IMR-90 (cell line): ENCODE results near the gene SVEP1. TPM values are rescaled to one million over a fixed set of nuclear protein-coding genes. Genes with fewer than 3 reads are reported as not detected.

Experiments
- ATAC-seq: fragments of 200-7000 bp; cut with Tn5 transposase; 2 replicates; pipeline ENCODE4 v1.9.1; 2020; ENCODE audit warnings: low read depth, mild to moderate bottlenecking, moderate library complexity
- BruUV-seq: library from RNA; stranded (reverse); fragments of 400-500 nt; replicated peaks from 2 replicates; lab custom pipeline; 2021; lab: Mats Ljungman, UMichigan
- CTCF ChIA-PET: fragments of 300-600 bp; formaldehyde crosslinking; extraction: SDS; loops from one replicate; lab custom pipeline; 2021; ENCODE audit warnings: antibody characterized with exemption; lab: Yijun Ruan, JAX
- POLR2A ChIA-PET: fragments of 300-600 bp; sonication (Branson Sonifier 250); formaldehyde crosslinking; loops from one replicate; lab custom pipeline; 2022; ENCODE audit warnings: antibody characterized with exemption; ENCODE audit not compliant: unreplicated experiment; lab: Charles Lee
- DNase-seq: peaks from one replicate; pipeline ENCODE4 v3.0.0; 2013
- H2AFZ ChIP-seq: replicated peaks from 2 replicates; pipeline ENCODE3; 2013; ENCODE audit warnings: low read length, mild to moderate bottlenecking; ENCODE audit not compliant: poor library complexity
- H2AK5ac ChIP-seq: 2 replicates; pipeline ENCODE4 v1.6.1; 2013; ENCODE audit warnings: low read depth, low read length, inconsistent platforms
- H2AK9ac ChIP-seq: replicated peaks from 2 replicates; pipeline ENCODE3; 2013; ENCODE audit warnings: mild to moderate bottlenecking, low read depth, low read length, moderate library complexity; ENCODE audit not compliant: poor library complexity
- H2BK120ac ChIP-seq: 2 replicates; pipeline ENCODE4 v1.6.1; 2013; ENCODE audit warnings: low read depth, low read length, inconsistent platforms
- H2BK15ac ChIP-seq: 3 replicates; pipeline ENCODE4 v1.6.1; 2013; ENCODE audit warnings: low read depth, low read length, inconsistent platforms
- H2BK20ac ChIP-seq: 2 replicates; pipeline ENCODE4 v1.6.1; 2013; ENCODE audit warnings: low read depth, mild to moderate bottlenecking, inconsistent platforms, low read length, moderate library complexity
- H2BK5ac ChIP-seq: 2 replicates; pipeline ENCODE4 v1.6.1; 2013; ENCODE audit warnings: mild to moderate bottlenecking, low read depth, low read length, inconsistent platforms; ENCODE audit not compliant: poor library complexity, severe bottlenecking
- H3K14ac ChIP-seq: replicated peaks from 2 replicates; pipeline ENCODE4 v1.6.1; 2013; ENCODE audit warnings: low read depth, low read length, inconsistent platforms
- H3K18ac ChIP-seq: 2 replicates; pipeline ENCODE4 v1.6.1; 2013; ENCODE audit warnings: low read depth, low read length, control low read depth
- H3K23ac ChIP-seq: 2 replicates; pipeline ENCODE4 v1.6.1; 2013; ENCODE audit warnings: low read depth, low read length, inconsistent platforms
- H3K27ac ChIP-seq: 2 replicates; pipeline ENCODE4 v1.5.1; 2013; ENCODE audit warnings: mild to moderate bottlenecking, control low read depth, low read length; ENCODE audit not compliant: insufficient read depth
- H3K27me3 ChIP-seq: 2 replicates; pipeline ENCODE4 v1.6.1; 2013; ENCODE audit warnings: low read length; ENCODE audit not compliant: control insufficient read depth, insufficient read depth
- H3K36me3 ChIP-seq: 2 replicates; pipeline ENCODE4 v1.6.1; 2013; ENCODE audit warnings: low read length, mixed read lengths; ENCODE audit not compliant: control insufficient read depth, insufficient read depth
- H3K4ac ChIP-seq: 2 replicates; pipeline ENCODE4 v1.6.1; 2013; ENCODE audit warnings: low read depth, low read length, inconsistent platforms
- H3K4me1 ChIP-seq: 2 replicates; pipeline ENCODE4 v1.6.1; 2013; ENCODE audit warnings: low read length, mixed read lengths; ENCODE audit not compliant: control insufficient read depth, insufficient read depth
- H3K4me2 ChIP-seq: 2 replicates; pipeline ENCODE4 v1.6.1; 2013; ENCODE audit warnings: low read depth, mild to moderate bottlenecking, control low read depth, low read length, moderate library complexity
- H3K4me3 ChIP-seq: 2 replicates; pipeline ENCODE4 v1.5.1; 2013; ENCODE audit warnings: low read depth, mild to moderate bottlenecking, control low read depth, low read length, moderate library complexity; ENCODE audit not compliant: insufficient read depth
- H3K56ac ChIP-seq: 2 replicates; pipeline ENCODE4 v1.6.1; 2013; ENCODE audit warnings: low read length, inconsistent platforms; ENCODE audit not compliant: insufficient read depth; ENCODE audit errors: extremely low read depth
- H3K79me1 ChIP-seq, 2 experiments: 2 replicates each; pipeline ENCODE4 v1.6.1; 2013; ENCODE audit warnings: low read length in 2 of 2, inconsistent platforms in 1 of 2, low read depth in 1 of 2
- H3K9ac ChIP-seq: 2 replicates; pipeline ENCODE4 v1.6.1; 2013; ENCODE audit warnings: low read depth, low read length, control low read depth
- H3K9me1 ChIP-seq: 2 replicates; pipeline ENCODE4 v1.6.1; 2013; ENCODE audit warnings: low read length, inconsistent platforms; ENCODE audit not compliant: insufficient read depth
- H3K9me3 ChIP-seq: 2 replicates; pipeline ENCODE4 v1.6.1; 2013; ENCODE audit warnings: low read length; ENCODE audit not compliant: control insufficient read depth, insufficient read depth
- H4K20me1 ChIP-seq: 2 replicates; pipeline ENCODE4 v1.6.1; 2013; ENCODE audit warnings: low read length, inconsistent platforms; ENCODE audit not compliant: insufficient read depth
- H4K5ac ChIP-seq: 2 replicates; pipeline ENCODE4 v1.6.1; 2013; ENCODE audit warnings: mild to moderate bottlenecking, low read depth, low read length, control low read depth
- H4K8ac ChIP-seq, 2 experiments: 2 replicates each; pipeline ENCODE4 v1.6.1; 2013; ENCODE audit warnings: low read depth in 2 of 2, low read length in 2 of 2, control low read depth in 1 of 2, inconsistent platforms in 1 of 2
- H4K91ac ChIP-seq: 2 replicates; pipeline ENCODE4 v1.6.1; 2013; ENCODE audit warnings: low read depth, low read length, inconsistent platforms; ENCODE audit not compliant: insufficient read depth
- CTCF ChIP-seq: conservative IDR thresholded peaks from 2 replicates; pipeline ENCODE4 v1.5.1; 2012; ENCODE audit warnings: mild to moderate bottlenecking, low read depth, low read length, improper control_type of control experiment
- ELK1 ChIP-seq: fragments of 150-350 bp; IDR thresholded peaks from 2 replicates; pipeline ENCODE4 v1.6.1; 2016; ENCODE audit warnings: low read depth, mild to moderate bottlenecking, low read length, moderate library complexity, borderline replicate concordance
- WGBS, 2 experiments: methylation state at CpG; one replicate each; pipeline versions ENCODE4 v1.1.5 to v1.1.7; 2013; ENCODE audit warnings: missing lambda C conversion rate in 2 of 2; ENCODE audit not compliant: insufficient read length in 1 of 2; ENCODE audit errors: extremely low coverage in 2 of 2; 5-methylcytosine and 5-hydroxymethylcytosine counted together
- dilution Hi-C: fragments of 300-500 bp; cut with HindIII; formaldehyde crosslinking; loops from one replicate; pipeline ENCODE4 v1.14.3; 2018; ENCODE audit warnings: low sequenced_read_pairs; ENCODE audit not compliant: unreplicated experiment
- in situ Hi-C: fragments of 300-500 bp; cut with MboI; formaldehyde crosslinking; loops from 3 replicates; pipeline ENCODE4 v1.14.3; 2019; ENCODE audit warnings: low sequenced_read_pairs, inconsistent platforms, mixed read lengths
- intact Hi-C: fragments of 100-400 bp; cut with micrococcal nuclease; formaldehyde crosslinking; loops from 2 replicates; pipeline ENCODE4 v1.10.0; 2022
- polyA plus RNA-seq, 3 experiments: library from polyadenylated mRNA; depleted of rRNA; stranded (reverse); fragments of >200 nt; gene quantifications; 2 replicates each; pipeline ENCODE4 v1.2.3, GENCODE V29; 2012; ENCODE audit warnings: low replicate concordance in 1 of 3
- total RNA-seq: library from RNA; depleted of rRNA; stranded (reverse); fragments of >200 nt; gene quantifications from 2 replicates; pipeline ENCODE4 v1.2.3, GENCODE V29; 2012

Gene SVEP1
- total and polyA plus RNA-seq, 2 of the 4 experiments (the other 2 are of a cell fraction): 4.8 to 16.7 TPM

GRCh38 chr9:110457245-110457644 lies 122.3 kb downstream of the SVEP1 start:
- Histone ChIP-seq H3K9me3 (no peaks in the 10 kb centered on the region), H3K79me1 (no peaks in the 10 kb centered on the region; a peak in 1 of 4 replicates), H2BK120ac (no peak overlapping the region), H4K5ac (no peak overlapping the region), H2BK5ac (no peak overlapping the region), H2AFZ (no peak overlapping the region), H3K4ac (no peak overlapping the region), H3K4me2 (no peak overlapping the region), H3K36me3 (peaks cover 6% of the 10 kb centered on the region), H4K8ac (no peak overlapping the region), H2AK9ac (no peak overlapping the region), H4K20me1 (no peaks in the 10 kb centered on the region), H2BK20ac (no peak overlapping the region), H3K23ac (no peak overlapping the region), H3K56ac (no peak overlapping the region), H4K91ac (no peak overlapping the region), H2AK5ac (no peak overlapping the region), H3K4me3 (no peak overlapping the region), H3K27ac (no peak overlapping the region), H3K9ac (no peak overlapping the region), H3K4me1 (no peaks in the 10 kb centered on the region), H3K9me1 (no peaks in the 10 kb centered on the region; the same call in 1 of the 2 replicates), H3K18ac (no peak overlapping the region), H2BK15ac (no peak overlapping the region), H3K27me3 (no peaks in the 10 kb centered on the region), H3K14ac (no peak overlapping the region)
- no CpG with 5 or more reads among the region's 3 CpGs for WGBS, 2 experiments
- intact Hi-C loops: no loop called here
- CTCF ChIA-PET: no interaction called here
- BruUV-seq: no TSS peak
- in situ Hi-C loops: no loop called here
- TF ChIP-seq ELK1: no peak
- TF ChIP-seq CTCF: no peak
- POLR2A ChIA-PET: interaction anchor here (0.8 kb wide), 1 partner anchor 244 kb away, joined by 3 read pairs; no protein-coding TSS in a partner anchor
- DNase-seq (no peak), ATAC-seq (no peak)
- dilution Hi-C loops: no loop called here
